ENCODE data around the gene GGA2. TPM values are rescaled to one million over a fixed set of nuclear protein-coding genes. Genes with fewer than 3 reads are reported as not detected.

Gene GGA2
- total RNA-seq, 1 donor from 2014 or later = 39.0 TPM

DNA sequence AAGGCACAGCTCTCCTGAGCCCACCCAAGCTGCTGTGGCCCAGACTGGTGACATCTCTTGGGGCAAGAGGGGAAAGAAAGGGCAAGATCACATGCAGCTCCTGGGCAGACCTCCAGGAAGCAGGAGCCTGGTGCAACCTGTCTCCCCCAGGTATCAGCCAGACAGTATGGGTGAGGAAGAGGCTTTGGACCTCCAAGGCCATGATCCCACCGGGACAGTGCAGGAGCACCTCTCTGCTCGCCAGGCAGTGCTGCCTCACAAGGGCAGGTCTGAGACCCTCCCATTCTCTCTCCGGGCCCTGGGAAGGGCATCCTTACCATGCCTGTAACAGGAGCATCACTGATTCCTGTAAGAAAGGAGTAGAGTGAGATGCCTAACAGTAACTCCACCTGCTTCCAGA, 31.7 kb downstream of the GGA2 start:
- no peak for DNase-seq (ENCODE audit: extremely low spot score in 2 of 2)
- no peaks in the 10 kb centered on the region for H3K9me3 ChIP-seq
- intact Hi-C loops (cut with DNase I) = no loop called here
- no peak for TF ChIP-seq POLR2A (IDR thresholded peaks at IDR 0.05)
- no peak for TF ChIP-seq POLR2AphosphoS5 (IDR thresholded peaks at IDR 0.05; ENCODE audit: insufficient read depth in 1 of 2, low read depth in 1 of 2)
- no peak for TF ChIP-seq CTCF (IDR thresholded peaks at IDR 0.05)
- H3K27me3 ChIP-seq = no peaks in the 10 kb centered on the region
- H3K27ac ChIP-seq = no peak overlapping the region
- H3K4me3 ChIP-seq = no peak overlapping the region
- peaks cover 0 to 98% of the 10 kb centered on the region in 2 donors for H3K36me3 ChIP-seq
- no peaks in the 10 kb centered on the region for H3K4me1 ChIP-seq

GRCh38 chr16:23476289-23476688, 34.0 kb downstream of the GGA2 start:
- no peak for TF ChIP-seq POLR2AphosphoS5 (IDR thresholded peaks at IDR 0.05; ENCODE audit: insufficient read depth in 1 of 2, low read depth in 1 of 2)
- TF ChIP-seq CTCF (IDR thresholded peaks at IDR 0.05) = no peak
- no peak for TF ChIP-seq POLR2A (IDR thresholded peaks at IDR 0.05)
- Histone ChIP-seq H3K9me3 (no peaks in the 10 kb centered on the region), H3K27ac (no peak overlapping the region), H3K36me3 (peaks cover 0 to 92% of the 10 kb centered on the region in 2 donors), H3K4me3 (no peak overlapping the region), H3K4me1 (no peaks in the 10 kb centered on the region), H3K27me3 (no peaks in the 10 kb centered on the region)
- DNase-seq (ENCODE audit: extremely low spot score in 2 of 2) = no peak
- intact Hi-C loops (cut with DNase I) = no loop called here

DNA sequence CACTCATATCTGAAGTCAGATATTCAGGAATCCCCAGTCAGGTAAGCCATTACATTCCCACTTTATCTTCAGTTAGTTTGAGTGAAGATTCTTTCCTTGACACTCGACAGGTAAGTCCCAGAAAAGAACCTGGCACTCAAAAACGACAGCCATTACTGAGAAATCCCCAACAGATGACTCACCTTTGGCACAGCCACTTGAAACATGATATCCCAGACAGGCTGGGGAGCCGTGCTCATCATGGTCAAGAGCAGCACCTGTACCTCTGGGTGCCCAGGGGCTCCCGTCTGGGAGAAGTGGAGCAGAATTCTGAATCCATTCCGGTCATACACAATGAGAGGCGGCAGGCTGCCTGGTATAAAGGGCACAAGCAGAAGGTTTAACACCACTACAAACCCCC, 40.5 kb downstream of the GGA2 start:
- H3K9me3 ChIP-seq = no peaks in the 10 kb centered on the region
- H3K36me3 ChIP-seq = peaks cover 0 to 81% of the 10 kb centered on the region in 2 donors
- no peak overlapping the region for H3K27ac ChIP-seq
- H3K4me3 ChIP-seq = no peak overlapping the region
- TF ChIP-seq POLR2A (IDR thresholded peaks at IDR 0.05) (no peak), CTCF (IDR thresholded peaks at IDR 0.05) (no peak), POLR2AphosphoS5 (IDR thresholded peaks at IDR 0.05; ENCODE audit: insufficient read depth in 1 of 2, low read depth in 1 of 2) (no peak)
- H3K4me1 ChIP-seq = no peaks in the 10 kb centered on the region
- DNase-seq (ENCODE audit: extremely low spot score in 2 of 2) = no peak
- intact Hi-C loops (cut with DNase I) = no loop called here
- no peaks in the 10 kb centered on the region for H3K27me3 ChIP-seq

GRCh38 chr16:23466162-23466885, 44.0 kb downstream of the GGA2 start:
- H3K36me3 ChIP-seq = peaks cover 0 to 54% of the 10 kb centered on the region in 2 donors
- no peak overlapping the region for H3K4me3 ChIP-seq

More at GRCh38 chr16:23466162-23466885, 44.0 kb downstream of the GGA2 start:
- intact Hi-C loops (cut with DNase I) = no loop called here
- TF ChIP-seq POLR2A (IDR thresholded peaks at IDR 0.05) (no peak), CTCF (IDR thresholded peaks at IDR 0.05) (no peak), POLR2AphosphoS5 (IDR thresholded peaks at IDR 0.05; ENCODE audit: insufficient read depth in 1 of 2, low read depth in 1 of 2) (no peak)
- H3K4me1 ChIP-seq = no peaks in the 10 kb centered on the region
- no peak overlapping the region for H3K27ac ChIP-seq
- DNase-seq (ENCODE audit: extremely low spot score in 2 of 2) = no peak
- H3K27me3 ChIP-seq = no peaks in the 10 kb centered on the region
- no peaks in the 10 kb centered on the region for H3K9me3 ChIP-seq
